T-helper 2 cell treated with Interferon-gamma antibody and Interleukin-4, amounts not matched to agents 5 μg/mL and 100 μg/mL, for 36 hours (primary cell): ENCODE results near the gene C1orf198.

Source experiments
- DNase-seq: peaks from one replicate; pipeline ENCODE4 v3.0.0; 2021; ENCODE audit warnings: low spot score
- H3K27ac Mint-ChIP-seq: one replicate; pipeline ENCODE4 v1.8.0; 2021; ENCODE audit warnings: mild to moderate bottlenecking, mixed read lengths
- H3K27me3 Mint-ChIP-seq: one replicate; pipeline ENCODE4 v1.8.0; 2021; ENCODE audit warnings: low read depth, mixed read lengths
- H3K36me3 Mint-ChIP-seq: one replicate; pipeline ENCODE4 v1.8.0; 2021; ENCODE audit warnings: low read depth, mixed read lengths
- H3K4me1 Mint-ChIP-seq: one replicate; pipeline ENCODE4 v1.8.0; 2021; ENCODE audit warnings: low read depth, mixed read lengths
- H3K4me3 Mint-ChIP-seq: one replicate; pipeline ENCODE4 v1.8.0; 2022; ENCODE audit warnings: mild to moderate bottlenecking, moderate library complexity, mixed read lengths
- H3K9me3 Mint-ChIP-seq: one replicate; pipeline ENCODE4 v1.8.0; 2021; ENCODE audit warnings: mixed read lengths

Gene C1orf198

GRCh38 chr1:230900984-230901383 lies 32.7 kb upstream of the C1orf198 start:
- peaks cover 10% of the 10 kb centered on the region for H3K36me3 Mint-ChIP-seq
- peaks cover 3% of the 10 kb centered on the region for H3K4me1 Mint-ChIP-seq
- no peak overlapping the region for H3K27ac Mint-ChIP-seq
- H3K9me3 Mint-ChIP-seq = no peaks in the 10 kb centered on the region
- no peak for DNase-seq
- H3K4me3 Mint-ChIP-seq = no peak overlapping the region
- H3K27me3 Mint-ChIP-seq = no peaks in the 10 kb centered on the region

DNA sequence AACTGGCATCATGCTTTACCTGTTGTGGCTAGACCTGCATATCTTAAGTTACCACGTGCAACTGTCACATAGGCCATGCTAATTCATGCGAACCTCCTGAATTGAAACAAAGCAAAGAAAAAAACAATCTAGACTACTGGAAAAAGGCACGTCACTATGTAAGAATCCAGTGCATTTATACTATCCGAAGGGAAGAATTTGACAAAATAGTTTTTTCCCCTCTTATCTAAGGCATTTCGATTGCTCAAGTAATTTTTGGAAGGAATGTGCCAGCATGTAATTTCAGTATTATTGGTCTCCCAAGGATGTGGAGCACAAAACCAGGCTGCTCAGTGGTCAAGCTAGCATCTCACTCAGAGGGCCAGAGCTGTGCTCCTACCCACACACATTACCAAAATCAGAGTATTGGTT lies 31.5 kb upstream of the C1orf198 start:
- H3K9me3 Mint-ChIP-seq = no peaks in the 10 kb centered on the region
- H3K27ac Mint-ChIP-seq = no peak overlapping the region
- no peak overlapping the region for H3K4me3 Mint-ChIP-seq
- no peaks in the 10 kb centered on the region for H3K27me3 Mint-ChIP-seq
- no peak for DNase-seq
- H3K36me3 Mint-ChIP-seq = peaks cover 5% of the 10 kb centered on the region
- H3K4me1 Mint-ChIP-seq = no peaks in the 10 kb centered on the region

DNA sequence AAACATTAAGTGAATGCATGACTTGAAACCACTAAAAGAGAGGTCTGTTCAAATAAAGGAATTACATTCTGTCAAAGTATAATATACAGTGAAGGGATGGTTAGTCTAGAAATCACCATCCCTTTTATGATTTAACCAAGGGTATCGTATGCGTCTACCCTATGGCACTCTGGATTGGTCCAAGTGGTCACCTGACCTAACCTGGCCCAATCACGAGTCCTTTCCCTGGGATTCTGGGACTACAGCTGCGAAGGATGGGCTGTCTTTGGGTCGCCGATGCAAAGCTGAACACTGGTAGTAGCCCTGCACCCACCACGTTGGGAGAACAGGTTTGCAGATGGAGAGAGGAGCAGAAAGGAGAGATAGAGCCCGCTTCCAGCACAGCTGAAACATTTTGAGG lies 30.4 kb upstream of the C1orf198 start:
- H3K9me3 Mint-ChIP-seq = no peaks in the 10 kb centered on the region
- no peak overlapping the region for H3K27ac Mint-ChIP-seq

DNA sequence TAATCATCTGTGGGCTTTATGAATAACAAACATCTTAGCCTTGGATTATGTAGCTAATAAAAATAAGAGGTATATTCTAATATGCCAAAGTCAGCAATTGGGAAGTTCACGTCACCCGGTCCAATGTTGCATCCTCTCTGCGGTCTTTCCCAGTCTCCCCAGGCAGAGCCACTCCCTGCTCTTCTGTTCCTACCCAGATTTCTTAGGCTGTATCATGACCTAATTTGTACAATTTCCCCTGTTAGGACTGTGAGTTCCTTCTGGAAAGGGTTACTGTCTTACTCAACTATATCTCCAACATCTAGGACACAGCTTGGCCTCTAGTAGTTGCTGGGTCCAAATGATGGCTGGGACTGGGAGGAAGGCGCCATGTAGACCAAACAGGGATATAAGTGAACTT lies 29.8 kb upstream of the C1orf198 start:
- peaks cover 2% of the 10 kb centered on the region for H3K36me3 Mint-ChIP-seq
- no peaks in the 10 kb centered on the region for H3K9me3 Mint-ChIP-seq
- no peak overlapping the region for H3K4me3 Mint-ChIP-seq
- no peaks in the 10 kb centered on the region for H3K4me1 Mint-ChIP-seq
- DNase-seq = no peak
- H3K27ac Mint-ChIP-seq = no peak overlapping the region
- H3K27me3 Mint-ChIP-seq = peaks cover 7% of the 10 kb centered on the region

More for the DNA sequence above, 30.4 kb upstream of the C1orf198 start:
- no peak for DNase-seq
- H3K36me3 Mint-ChIP-seq = peaks cover 4% of the 10 kb centered on the region
- peaks cover 5% of the 10 kb centered on the region for H3K27me3 Mint-ChIP-seq
- H3K4me3 Mint-ChIP-seq = no peak overlapping the region
- H3K4me1 Mint-ChIP-seq = no peaks in the 10 kb centered on the region

DNA sequence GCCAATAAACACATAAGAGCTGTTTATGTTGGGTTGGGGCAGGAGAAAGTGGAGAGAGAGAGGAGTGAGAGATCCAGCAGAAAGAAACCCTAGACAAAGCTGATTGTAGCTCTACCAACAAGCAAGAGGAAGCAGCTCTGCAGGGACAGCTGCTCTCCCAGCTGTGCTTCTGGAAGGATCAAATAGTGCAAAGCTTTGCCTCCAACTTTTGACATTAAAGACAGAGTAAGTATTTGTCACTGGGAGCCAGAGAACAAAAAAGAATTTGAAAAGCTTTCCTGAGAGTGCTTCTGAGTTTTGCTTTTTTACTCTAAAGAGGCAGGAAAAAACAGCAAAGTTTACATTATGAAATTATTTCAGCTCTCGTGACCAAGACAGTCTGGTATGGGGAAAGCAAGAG lies 28.5 kb upstream of the C1orf198 start:
- no peaks in the 10 kb centered on the region for H3K9me3 Mint-ChIP-seq
- no peak overlapping the region for H3K4me3 Mint-ChIP-seq
- H3K27ac Mint-ChIP-seq = no peak overlapping the region
- DNase-seq = no peak
- peaks cover 2% of the 10 kb centered on the region for H3K36me3 Mint-ChIP-seq
- no peaks in the 10 kb centered on the region for H3K4me1 Mint-ChIP-seq
- H3K27me3 Mint-ChIP-seq = peaks cover 7% of the 10 kb centered on the region

DNA sequence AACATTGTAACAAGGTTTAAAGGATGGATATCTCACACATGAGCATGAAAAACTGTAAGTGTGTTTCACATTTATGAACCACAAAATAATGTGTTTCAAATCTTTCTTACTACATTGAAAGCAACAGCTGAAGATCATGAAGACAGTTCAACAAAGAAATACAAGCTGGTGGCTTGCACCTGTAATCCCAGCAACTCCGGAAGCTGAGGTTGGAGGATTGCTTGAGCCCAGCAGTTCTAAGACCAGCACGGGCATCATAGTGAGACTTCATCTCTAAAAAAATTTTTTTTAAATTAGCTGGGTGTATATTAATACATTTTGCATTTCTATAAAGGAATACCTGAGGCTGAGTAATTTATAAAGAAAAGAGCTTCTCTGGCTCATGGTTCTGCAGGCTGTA lies 27.1 kb upstream of the C1orf198 start:
- Mint-ChIP-seq H3K4me1 (no peaks in the 10 kb centered on the region), H3K4me3 (no peak overlapping the region), H3K36me3 (no peaks in the 10 kb centered on the region), H3K27me3 (peaks cover 7% of the 10 kb centered on the region), H3K27ac (no peak overlapping the region), H3K9me3 (no peaks in the 10 kb centered on the region)
- DNase-seq = no peak

- Mint-ChIP-seq H3K27me3 (peaks cover 7% of the 10 kb centered on the region), H3K9me3 (no peaks in the 10 kb centered on the region), H3K4me1 (no peaks in the 10 kb centered on the region), H3K27ac (no peak overlapping the region), H3K4me3 (no peak overlapping the region), H3K36me3 (no peaks in the 10 kb centered on the region)
- no peak for DNase-seq
These were observed 26.3 kb upstream of the C1orf198 start for GRCh38 chr1:230894664-230895063.

DNA sequence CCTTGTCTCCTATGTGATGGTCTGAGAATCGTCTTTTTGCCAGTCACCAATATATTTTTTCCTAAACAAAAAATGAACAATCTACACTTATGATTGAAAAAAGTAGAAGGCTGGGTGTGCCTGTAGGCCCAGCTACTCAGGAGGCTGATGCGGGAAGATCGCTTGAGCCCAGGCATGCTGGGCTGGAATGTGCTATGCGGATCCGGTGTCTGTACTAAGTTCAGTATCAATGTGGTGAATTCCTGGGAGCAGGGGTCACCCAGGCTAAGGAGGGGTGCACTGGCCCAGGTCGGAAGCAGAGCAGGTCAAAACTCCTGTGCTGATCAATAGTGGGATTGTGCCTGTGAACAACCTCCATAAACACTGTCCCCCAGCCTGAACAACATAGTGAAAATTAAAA lies 25.7 kb upstream of the C1orf198 start:
- no peak for DNase-seq
- Mint-ChIP-seq H3K4me1 (no peaks in the 10 kb centered on the region), H3K4me3 (no peak overlapping the region), H3K9me3 (no peaks in the 10 kb centered on the region), H3K27me3 (peaks cover 7% of the 10 kb centered on the region), H3K36me3 (no peaks in the 10 kb centered on the region), H3K27ac (no peak overlapping the region)

DNA sequence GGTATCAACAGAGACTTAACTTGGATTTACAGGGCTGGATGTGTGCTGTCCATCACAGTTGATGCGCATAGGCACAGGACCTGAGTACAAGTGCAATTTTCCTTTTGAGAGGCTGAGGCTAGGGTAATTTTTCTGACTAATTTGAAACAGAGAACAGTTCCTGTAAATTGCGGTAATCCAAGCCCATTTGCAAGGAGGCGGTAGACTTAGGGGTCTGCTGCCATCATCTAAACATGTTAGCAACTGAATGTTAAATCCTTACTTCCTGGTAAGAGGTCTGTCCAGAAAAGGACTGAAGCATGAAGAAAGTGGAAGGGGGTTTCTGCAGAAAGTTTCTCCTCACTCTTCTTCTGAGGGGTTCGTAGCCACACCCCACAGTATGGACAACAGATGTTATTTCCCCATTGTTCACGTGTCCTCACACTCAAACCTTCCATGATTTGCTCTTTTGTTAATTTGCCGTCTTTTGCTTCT lies 23.7 kb upstream of the C1orf198 start:
- H3K27ac Mint-ChIP-seq = no peak overlapping the region

DNA sequence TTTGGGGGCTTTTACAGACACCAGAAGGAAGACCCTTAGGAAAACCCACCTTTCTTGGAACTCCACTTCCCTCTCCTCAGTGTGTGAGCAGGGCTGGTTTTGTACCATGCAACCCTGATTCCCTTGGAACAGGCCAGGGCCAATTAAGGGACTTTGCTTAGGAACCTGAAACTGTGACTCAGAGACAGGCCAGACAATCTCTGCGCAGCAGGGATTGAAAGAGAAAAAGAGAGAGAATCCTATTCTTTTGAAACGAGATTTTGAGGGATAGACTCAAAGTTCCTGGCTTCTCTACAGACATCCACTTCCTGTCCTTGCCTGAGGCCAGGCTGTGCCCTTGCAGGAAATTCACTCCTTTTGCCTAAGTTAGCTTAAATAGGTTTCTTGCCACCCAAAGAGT lies 23.1 kb upstream of the C1orf198 start:
- Mint-ChIP-seq H3K4me1 (no peaks in the 10 kb centered on the region), H3K27ac (no peak overlapping the region), H3K4me3 (no peak overlapping the region), H3K9me3 (no peaks in the 10 kb centered on the region), H3K27me3 (peaks cover 7% of the 10 kb centered on the region), H3K36me3 (no peaks in the 10 kb centered on the region)
- no peak for DNase-seq

More for the DNA sequence above, 23.7 kb upstream of the C1orf198 start:
- H3K36me3 Mint-ChIP-seq = no peaks in the 10 kb centered on the region
- no peak for DNase-seq
- no peaks in the 10 kb centered on the region for H3K4me1 Mint-ChIP-seq
- no peak overlapping the region for H3K4me3 Mint-ChIP-seq
- no peaks in the 10 kb centered on the region for H3K9me3 Mint-ChIP-seq
- H3K27me3 Mint-ChIP-seq = peaks cover 7% of the 10 kb centered on the region

DNA sequence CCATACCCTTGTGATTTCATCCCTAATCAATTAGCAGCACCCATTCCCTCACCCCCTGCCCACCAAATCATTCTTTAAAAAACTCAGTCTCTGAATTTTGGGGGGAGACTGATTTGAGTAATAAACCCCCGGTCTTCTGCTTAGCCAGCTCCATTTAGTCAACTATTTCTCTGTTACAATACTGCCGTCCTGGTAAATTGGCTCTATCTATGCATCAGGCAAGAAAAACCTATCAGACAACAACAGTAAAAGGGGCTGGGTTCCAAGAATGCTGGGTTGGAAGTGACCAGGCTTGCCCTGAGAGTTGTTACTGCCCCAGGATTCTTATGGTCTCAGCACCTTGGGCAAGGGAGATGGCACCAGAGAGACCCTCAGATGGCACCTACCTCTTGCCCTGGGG lies 16.3 kb upstream of the C1orf198 start:
- no peaks in the 10 kb centered on the region for H3K36me3 Mint-ChIP-seq
- no peak overlapping the region for H3K27ac Mint-ChIP-seq
- H3K4me3 Mint-ChIP-seq = no peak overlapping the region
- H3K4me1 Mint-ChIP-seq = peaks cover 2% of the 10 kb centered on the region
- peaks cover 19% of the 10 kb centered on the region for H3K27me3 Mint-ChIP-seq
- no peak for DNase-seq
- peaks cover 3% of the 10 kb centered on the region for H3K9me3 Mint-ChIP-seq

- Mint-ChIP-seq H3K4me1 (peaks cover 2% of the 10 kb centered on the region), H3K27me3 (peaks cover 24% of the 10 kb centered on the region)
These were observed 15.6 kb upstream of the C1orf198 start for GRCh38 chr1:230883967-230884366.

DNA sequence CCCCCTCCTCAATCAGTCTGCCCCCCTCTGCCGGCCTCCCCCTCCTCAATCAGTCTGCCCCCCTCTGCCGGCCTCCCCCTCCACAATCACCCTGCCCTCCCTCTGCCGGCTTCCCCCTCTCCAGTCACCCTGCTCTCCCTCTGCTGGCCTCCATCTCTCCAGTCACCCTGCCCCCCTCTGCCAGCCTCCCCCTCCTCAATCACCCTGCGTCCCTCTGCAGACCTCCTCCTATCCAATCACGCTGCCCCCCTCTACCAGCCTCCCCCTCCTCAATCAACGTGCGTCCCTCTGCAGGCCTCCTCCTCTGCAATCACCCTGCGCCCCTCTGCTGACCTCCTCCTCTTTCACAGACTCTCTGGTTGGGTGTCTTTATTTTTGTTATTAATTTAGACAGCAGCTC lies 11.5 kb upstream of the C1orf198 start:
- Mint-ChIP-seq H3K4me3 (no peak overlapping the region), H3K9me3 (no peaks in the 10 kb centered on the region), H3K36me3 (no peaks in the 10 kb centered on the region), H3K4me1 (peaks cover 2% of the 10 kb centered on the region), H3K27me3 (peaks cover 37% of the 10 kb centered on the region), H3K27ac (no peak overlapping the region)
- DNase-seq = no peak

More at GRCh38 chr1:230883967-230884366, 15.6 kb upstream of the C1orf198 start:
- H3K36me3 Mint-ChIP-seq = no peaks in the 10 kb centered on the region
- no peak for DNase-seq
- H3K4me3 Mint-ChIP-seq = no peak overlapping the region
- peaks cover 3% of the 10 kb centered on the region for H3K9me3 Mint-ChIP-seq
- H3K27ac Mint-ChIP-seq = no peak overlapping the region

DNA sequence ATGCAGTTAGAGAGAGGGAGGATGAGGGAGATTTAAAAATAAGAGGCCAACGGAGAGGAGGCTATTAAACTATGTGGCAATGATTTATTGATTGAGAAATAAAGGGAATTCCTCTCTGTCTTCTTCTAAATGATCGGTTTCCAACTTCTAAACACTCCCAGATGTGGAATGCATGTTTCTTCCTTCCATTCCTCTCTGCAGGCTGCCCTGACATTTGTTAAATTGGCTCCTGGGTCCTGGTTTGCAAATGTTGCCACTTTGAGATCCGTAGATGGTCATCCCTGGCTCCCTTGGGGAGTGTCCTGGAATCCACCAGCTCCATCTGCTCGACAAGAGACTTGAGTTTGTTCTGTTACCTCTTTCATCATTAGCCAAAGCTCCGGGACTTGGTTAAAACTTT lies 10.3 kb upstream of the C1orf198 start:
- Mint-ChIP-seq H3K27me3 (peaks cover 36% of the 10 kb centered on the region), H3K4me1 (peaks cover 2% of the 10 kb centered on the region), H3K36me3 (no peaks in the 10 kb centered on the region), H3K27ac (no peak overlapping the region), H3K9me3 (no peaks in the 10 kb centered on the region), H3K4me3 (no peak overlapping the region)
- DNase-seq = no peak

GRCh38 chr1:230877924-230878590 lies 9.7 kb upstream of the C1orf198 start:
- H3K27ac Mint-ChIP-seq = no peak overlapping the region
- H3K4me1 Mint-ChIP-seq = peaks cover 2% of the 10 kb centered on the region
- peaks cover 36% of the 10 kb centered on the region for H3K27me3 Mint-ChIP-seq
- no peaks in the 10 kb centered on the region for H3K9me3 Mint-ChIP-seq
- DNase-seq = no peak
- no peaks in the 10 kb centered on the region for H3K36me3 Mint-ChIP-seq
- no peak overlapping the region for H3K4me3 Mint-ChIP-seq
